Karpas-422 (cell line): ENCODE measurements around the gene TNP1. TPM values are rescaled to one million over a fixed set of nuclear protein-coding genes. Genes with fewer than 3 reads are reported as not detected.

Experiments
- DNase-seq: peaks from one replicate; pipeline ENCODE4 v3.0.0-alpha.2; 2015
- H2AFZ ChIP-seq: fragments of 200-600 bp; sonication (generic); 2 replicates; pipeline ENCODE4 v1.6.1; 2014; ENCODE audit warnings: antibody characterized with exemption, low read length, mixed read lengths
- H3K27ac ChIP-seq: fragments of 200-600 bp; sonication (generic); 2 replicates; pipeline ENCODE4 v1.5.1; 2014; ENCODE audit warnings: mild to moderate bottlenecking, low read length, moderate library complexity
- H3K27me3 ChIP-seq: fragments of 200-600 bp; sonication (generic); 2 replicates; pipeline ENCODE4 v1.6.1; 2014; ENCODE audit warnings: low read length, mixed read lengths
- H3K36me3 ChIP-seq: fragments of 200-600 bp; sonication (generic); 2 replicates; pipeline ENCODE4 v1.6.1; 2014; ENCODE audit warnings: low read length, mixed read lengths; ENCODE audit not compliant: insufficient read depth
- H3K4me1 ChIP-seq: fragments of 200-600 bp; sonication (generic); 2 replicates; pipeline ENCODE4 v1.6.1; 2014; ENCODE audit warnings: mild to moderate bottlenecking, low read length, mixed read lengths
- H3K4me2 ChIP-seq: fragments of 200-600 bp; sonication (generic); 2 replicates; pipeline ENCODE4 v1.6.1; 2014; ENCODE audit warnings: low read length, low read depth, mild to moderate bottlenecking; ENCODE audit not compliant: poor library complexity, severe bottlenecking
- H3K4me3 ChIP-seq: fragments of 200-600 bp; sonication (generic); 2 replicates; pipeline ENCODE4 v1.5.1; 2014; ENCODE audit warnings: mild to moderate bottlenecking, antibody characterized with exemption, low read length, mixed read lengths
- H3K79me2 ChIP-seq: fragments of 200-600 bp; sonication (generic); 2 replicates; pipeline ENCODE4 v1.6.1; 2014; ENCODE audit warnings: mild to moderate bottlenecking, low read length, mixed read lengths
- H3K9ac ChIP-seq: fragments of 200-600 bp; sonication (generic); 2 replicates; pipeline ENCODE4 v1.6.0; 2014; ENCODE audit warnings: low read length
- H3K9me2 ChIP-seq: fragments of 200-600 bp; sonication (generic), shearing (Covaris generic); replicated peaks from 2 replicates; pipeline ENCODE4 v1.6.0; 2014; ENCODE audit warnings: mild to moderate bottlenecking, low read length, moderate library complexity; ENCODE audit not compliant: insufficient read depth
- H3K9me3 ChIP-seq: fragments of 300-700, 200-600 bp; sonication (generic); 2 replicates; pipeline ENCODE4 v1.6.1; 2014; ENCODE audit warnings: low read length, mixed read lengths
- H4K20me1 ChIP-seq: fragments of 200-600 bp; sonication (generic); 2 replicates; pipeline ENCODE4 v1.6.1; 2014; ENCODE audit warnings: mild to moderate bottlenecking, antibody characterized with exemption, low read length, low read depth; ENCODE audit not compliant: insufficient read depth
- total RNA-seq: library from RNA; depleted of rRNA; stranded (reverse); fragments of >200 nt; shearing (Covaris generic); gene quantifications from 2 replicates; pipeline ENCODE4 v1.2.3, GENCODE V29; 2014; ENCODE audit warnings: low replicate concordance

The TNP1 gene
- total RNA-seq, 1 experiment from 2014 or later: not detected

- Histone ChIP-seq H3K4me1 (peaks cover 5% of the 10 kb centered on the region; the same call in 1 of the 2 replicates), H3K9ac (no peak overlapping the region), H2AFZ (no peak overlapping the region), H3K27me3 (no peaks in the 10 kb centered on the region), H3K9me3 (no peaks in the 10 kb centered on the region), H4K20me1 (no peaks in the 10 kb centered on the region), H3K79me2 (no peaks in the 10 kb centered on the region), H3K27ac (no peak overlapping the region), H3K4me2 (no peak overlapping the region), H3K4me3 (no peak overlapping the region), H3K36me3 (no peaks in the 10 kb centered on the region), H3K9me2 (no peaks in the 10 kb centered on the region)
- no peak for DNase-seq
These were observed 12.2 kb upstream of the TNP1 start for GRCh38 chr2:216872040-216872439.

GRCh38 chr2:216871333-216871934 is 11.6 kb upstream of the TNP1 start:
- Histone ChIP-seq H3K4me1 (peaks cover 5% of the 10 kb centered on the region; the same call in 1 of the 2 replicates), H2AFZ (no peak overlapping the region), H3K4me3 (no peak overlapping the region), H3K27ac (no peak overlapping the region), H3K9me2 (no peaks in the 10 kb centered on the region), H3K79me2 (no peaks in the 10 kb centered on the region), H3K4me2 (no peak overlapping the region), H3K9ac (no peak overlapping the region), H3K36me3 (no peaks in the 10 kb centered on the region), H3K27me3 (no peaks in the 10 kb centered on the region), H4K20me1 (no peaks in the 10 kb centered on the region), H3K9me3 (no peaks in the 10 kb centered on the region)
- DNase-seq: no peak

DNA sequence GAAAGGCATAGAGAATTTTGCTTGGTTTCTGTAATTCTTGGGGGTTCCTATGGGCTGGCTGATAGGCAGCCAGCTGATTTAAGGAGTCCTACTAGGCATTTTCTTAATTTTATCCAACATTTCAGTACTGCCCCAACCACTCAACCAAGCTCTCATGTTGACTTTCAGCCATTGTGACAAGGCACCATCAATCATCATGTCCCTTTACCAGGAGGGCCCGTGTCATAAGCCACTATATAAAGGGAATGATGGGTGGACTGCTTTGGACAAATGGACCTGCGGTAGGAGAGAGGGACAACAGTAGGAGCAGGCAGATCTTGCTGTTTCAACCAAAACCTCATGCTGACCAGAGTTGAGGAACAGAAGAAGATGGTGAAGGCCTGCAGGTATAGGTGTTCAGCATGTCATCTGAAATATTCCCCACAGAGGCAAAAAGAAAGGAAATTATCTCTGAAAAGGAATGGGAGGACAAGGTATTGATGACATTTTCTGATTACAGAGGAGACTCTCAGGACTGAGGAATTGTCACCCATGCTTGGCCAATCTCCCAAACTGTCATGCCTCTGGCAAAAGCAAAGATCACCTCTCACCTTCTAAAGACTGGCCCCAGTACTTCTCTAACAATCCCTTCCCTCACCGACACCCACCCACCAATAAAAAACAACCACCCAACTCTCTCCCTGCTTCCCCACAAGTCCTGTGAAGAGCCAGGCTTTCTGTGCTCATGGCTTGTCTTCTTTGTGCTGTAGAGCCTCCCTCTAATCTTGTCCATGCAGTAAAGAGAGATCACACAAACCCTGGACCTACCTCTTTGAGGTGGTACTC is 10.9 kb upstream of the TNP1 start:
- Histone ChIP-seq H3K4me3 (no peak overlapping the region), H3K9me2 (no peaks in the 10 kb centered on the region), H3K4me2 (no peak overlapping the region), H3K27me3 (no peaks in the 10 kb centered on the region), H4K20me1 (no peaks in the 10 kb centered on the region), H3K27ac (no peak overlapping the region), H3K9ac (no peak overlapping the region), H3K36me3 (no peaks in the 10 kb centered on the region), H3K9me3 (no peaks in the 10 kb centered on the region), H2AFZ (no peak overlapping the region), H3K4me1 (peaks cover 5% of the 10 kb centered on the region; the same call in 1 of the 2 replicates), H3K79me2 (no peaks in the 10 kb centered on the region)
- DNase-seq: no peak

- H3K79me2 ChIP-seq: no peaks in the 10 kb centered on the region
- H3K4me3 ChIP-seq: no peak overlapping the region
- no peak overlapping the region for H3K27ac ChIP-seq
- H4K20me1 ChIP-seq: no peaks in the 10 kb centered on the region
- H3K9ac ChIP-seq: no peak overlapping the region
- H3K27me3 ChIP-seq: no peaks in the 10 kb centered on the region
- no peak overlapping the region for H3K4me2 ChIP-seq
- DNase-seq: no peak
- no peaks in the 10 kb centered on the region for H3K9me3 ChIP-seq
- H2AFZ ChIP-seq: no peak overlapping the region
- peaks cover 5% of the 10 kb centered on the region; the same call in 1 of the 2 replicates for H3K4me1 ChIP-seq
- no peaks in the 10 kb centered on the region for H3K36me3 ChIP-seq
- H3K9me2 ChIP-seq: no peaks in the 10 kb centered on the region
These were observed 6.7 kb upstream of the TNP1 start for GRCh38 chr2:216866515-216867095.

DNA sequence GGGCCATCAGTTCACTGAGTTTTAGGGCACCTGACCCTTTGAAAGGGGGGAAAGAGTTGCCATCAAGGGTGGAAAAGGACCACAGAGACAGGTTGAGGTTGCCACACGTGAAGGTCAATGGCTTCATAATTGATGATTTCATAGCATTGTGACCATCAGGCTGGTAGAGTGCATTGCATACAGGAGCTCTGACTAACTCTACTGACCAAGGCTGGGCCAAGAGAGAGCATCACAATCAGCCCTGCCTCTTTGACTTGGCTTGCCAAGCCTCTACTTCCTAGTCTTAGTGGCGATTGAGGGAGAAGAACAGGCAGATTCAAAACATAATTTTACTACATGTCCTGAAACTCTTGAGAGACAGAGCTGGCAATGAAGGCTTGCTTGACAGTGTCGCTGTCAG is 5.8 kb upstream of the TNP1 start:
- no peak overlapping the region for H3K4me2 ChIP-seq
- H3K27ac ChIP-seq: no peak overlapping the region
- no peaks in the 10 kb centered on the region for H3K36me3 ChIP-seq
- no peaks in the 10 kb centered on the region for H3K9me3 ChIP-seq
- DNase-seq: no peak
- H2AFZ ChIP-seq: no peak overlapping the region
- no peak overlapping the region for H3K4me3 ChIP-seq
- no peaks in the 10 kb centered on the region for H3K9me2 ChIP-seq
- no peaks in the 10 kb centered on the region for H3K27me3 ChIP-seq
- H3K79me2 ChIP-seq: no peaks in the 10 kb centered on the region
- H3K9ac ChIP-seq: no peak overlapping the region
- no peaks in the 10 kb centered on the region for H4K20me1 ChIP-seq
- peaks cover 5% of the 10 kb centered on the region; the same call in 1 of the 2 replicates for H3K4me1 ChIP-seq

GRCh38 chr2:216863946-216864345 is 4.1 kb upstream of the TNP1 start:
- Histone ChIP-seq H3K9me3 (no peaks in the 10 kb centered on the region), H3K27ac (no peak overlapping the region), H3K9ac (no peak overlapping the region), H3K4me2 (no peak overlapping the region), H4K20me1 (no peaks in the 10 kb centered on the region), H3K79me2 (no peaks in the 10 kb centered on the region), H3K27me3 (no peaks in the 10 kb centered on the region), H3K36me3 (no peaks in the 10 kb centered on the region), H3K4me1 (peaks cover 5% of the 10 kb centered on the region; the same call in 1 of the 2 replicates), H3K4me3 (no peak overlapping the region), H3K9me2 (no peaks in the 10 kb centered on the region), H2AFZ (no peak overlapping the region)
- no peak for DNase-seq

DNA sequence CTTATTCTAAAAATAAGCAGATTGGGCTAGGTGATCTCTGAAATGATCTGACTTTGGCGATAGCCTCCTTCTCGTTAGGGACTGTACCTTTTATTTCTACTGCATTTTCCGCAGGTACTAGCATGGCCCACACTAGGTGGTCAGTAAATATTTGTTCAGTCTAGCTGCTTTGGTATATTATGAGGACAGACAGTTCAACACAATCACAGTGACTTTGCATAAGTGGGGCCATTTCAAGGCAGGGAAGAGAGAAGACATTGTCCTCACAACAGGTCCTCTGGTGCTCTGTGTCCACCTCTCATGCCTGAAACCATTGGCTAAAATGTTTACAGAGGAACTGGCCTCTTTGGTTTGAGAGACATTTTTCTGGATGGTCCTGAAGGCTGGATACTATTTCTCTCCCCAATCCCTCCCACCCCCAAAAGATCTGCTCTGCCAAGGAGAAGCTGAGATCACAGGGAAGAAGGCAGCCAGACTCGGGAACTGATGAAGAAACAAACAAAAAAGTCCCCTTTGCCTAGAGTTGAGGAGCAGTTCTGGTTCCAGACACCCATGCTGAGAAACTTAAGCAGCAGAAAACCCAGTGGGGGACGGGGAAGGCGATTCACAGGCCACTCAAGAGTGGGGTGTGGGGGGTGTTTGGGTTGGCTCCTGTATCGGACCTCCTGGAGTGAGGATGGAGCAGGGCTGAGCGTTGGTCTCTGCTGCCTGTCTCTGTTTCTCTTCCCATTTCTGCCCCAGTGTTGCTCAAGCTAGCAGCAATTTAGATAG is 2.9 kb upstream of the TNP1 start:
- no peaks in the 10 kb centered on the region for H3K4me1 ChIP-seq
- H3K27me3 ChIP-seq: no peaks in the 10 kb centered on the region
- no peaks in the 10 kb centered on the region for H3K9me2 ChIP-seq
- no peaks in the 10 kb centered on the region for H3K36me3 ChIP-seq
- no peaks in the 10 kb centered on the region for H3K9me3 ChIP-seq
- H3K4me2 ChIP-seq: no peak overlapping the region
- H3K27ac ChIP-seq: no peak overlapping the region
- H3K4me3 ChIP-seq: no peak overlapping the region
- no peak overlapping the region for H2AFZ ChIP-seq
- H4K20me1 ChIP-seq: no peaks in the 10 kb centered on the region
- no peak for DNase-seq
- no peak overlapping the region for H3K9ac ChIP-seq
- no peaks in the 10 kb centered on the region for H3K79me2 ChIP-seq
